Transverse colon (tissue), 4 donors: Measurements from ENCODE around the gene GMNN. TPM values are rescaled to one million over a fixed set of nuclear protein-coding genes. Genes with fewer than 3 reads are reported as not detected.

ENCODE experiments used
- DNase-seq: peaks from one replicate; pipeline ENCODE4 v3.0.0-alpha.2; 2019
- H3K27ac ChIP-seq, 4 donors: fragments of 200-600 bp; sonication (generic); 2 replicates each; pipeline ENCODE4 v1.5.1; 2016 to 2018; ENCODE audit warnings: inconsistent platforms in 4 of 4
- H3K27me3 ChIP-seq: fragments of 200-600 bp; sonication (generic); 2 replicates; pipeline ENCODE4 v1.5.1; 2017; ENCODE audit warnings: inconsistent platforms
- H3K36me3 ChIP-seq, 4 donors: fragments of 200-600 bp; sonication (generic); 2 replicates each; pipeline ENCODE4 v1.5.1; 2017 to 2019; ENCODE audit warnings: inconsistent platforms in 4 of 4
- H3K4me1 ChIP-seq, 4 donors: fragments of 200-600 bp; sonication (generic); 2 replicates each; pipeline ENCODE4 v1.5.1; 2017 to 2020; ENCODE audit warnings: inconsistent platforms in 4 of 4
- H3K4me3 ChIP-seq, 4 donors: fragments of 200-600 bp; sonication (generic); 1 replicate in 1 of 4; 2 replicates in 3 of 4; pipeline versions ENCODE4 v1.5.1 to v1.6.1; 2017 to 2019; ENCODE audit warnings: inconsistent platforms in 4 of 4
- H3K9me3 ChIP-seq, 2 donors: fragments of 200-600 bp; sonication (generic); 2 replicates each; pipeline ENCODE4 v1.5.1; 2017 to 2019; ENCODE audit warnings: inconsistent platforms in 2 of 2
- CTCF ChIP-seq, 5 experiments: fragments of 200-600 bp in 3 of 5; fragments of 450-650 bp in 2 of 5; sonication (generic) in 3 of 5; IDR thresholded peaks; 1 replicate in 2 of 5; 2 replicates in 3 of 5; pipeline ENCODE4 v1.5.1; 2016 to 2017; ENCODE audit warnings: antibody characterized with exemption in 5 of 5, inconsistent platforms in 3 of 5, mild to moderate bottlenecking in 2 of 5, moderate library complexity in 1 of 5
- EP300 ChIP-seq: sonication (generic); formaldehyde crosslinking; IDR thresholded peaks from one replicate; pipeline ENCODE4 v1.6.1; 2017; ENCODE audit warnings: antibody characterized with exemption, low read depth
- POLR2A ChIP-seq: fragments of 450-650 bp; IDR thresholded peaks from one replicate; pipeline ENCODE4 v1.6.1; 2016; ENCODE audit warnings: antibody characterized with exemption, mild to moderate bottlenecking, moderate library complexity
- POLR2AphosphoS5 ChIP-seq, 3 donors: sonication (generic); formaldehyde crosslinking; IDR thresholded peaks; one replicate each; pipeline ENCODE4 v1.6.1; 2016; ENCODE audit warnings: antibody characterized with exemption in 3 of 3
- WGBS, 2 donors: methylation state at CpG; one replicate each; pipeline ENCODE4 v1.1.5; 2018; ENCODE audit warnings: low coverage in 1 of 2; 5-methylcytosine and 5-hydroxymethylcytosine counted together
- in situ Hi-C, 4 donors: fragments of 200-750 bp; cut with MboI; loops; one replicate each; pipeline versions ENCODE4 v1.15.0 to v1.15.1; 2017; ENCODE audit warnings: low sequenced_read_pairs in 3 of 4, low pct_ligation_motif_present in 1 of 4, low pct_unique_long_range_greater_than_20kb in 1 of 4
- intact Hi-C: fragments of 100-400 bp; cut with DNase I; formaldehyde crosslinking; loops from one replicate; pipeline ENCODE4 v1.15.1; 2023; ENCODE audit warnings: low total_unique reads
- total RNA-seq, 4 donors: library from RNA; depleted of rRNA; stranded (reverse); fragments of >200 nt; gene quantifications; one replicate each; pipeline ENCODE4 v1.1.0, GENCODE V29; 2016

The GMNN gene
- total RNA-seq, 4 donors from 2014 or later = 8.2 to 45.7 (median 23.2) TPM

- Histone ChIP-seq H3K9me3 (no peaks in the 10 kb centered on the region), H3K27ac (no peak overlapping the region), H3K4me3 (no peak overlapping the region), H3K36me3 (no peaks in the 10 kb centered on the region), H3K27me3 (no peaks in the 10 kb centered on the region), H3K4me1 (no peaks in the 10 kb centered on the region)
- 72 to 75% methylated on average over 8 to 10 of the region's 10 CpGs for WGBS, 2 donors
- intact Hi-C loops (no loop called here), in situ Hi-C loops (no loop called here)
- no peak for DNase-seq
- TF ChIP-seq POLR2AphosphoS5 (IDR thresholded peaks at IDR 0.05) (no peak), POLR2A (no peak), EP300 (no peak), CTCF (IDR thresholded peaks at IDR 0.05) (no peak)
Observed at GRCh38 chr6:24831771-24832716, 57.3 kb downstream of the GMNN start.

DNA sequence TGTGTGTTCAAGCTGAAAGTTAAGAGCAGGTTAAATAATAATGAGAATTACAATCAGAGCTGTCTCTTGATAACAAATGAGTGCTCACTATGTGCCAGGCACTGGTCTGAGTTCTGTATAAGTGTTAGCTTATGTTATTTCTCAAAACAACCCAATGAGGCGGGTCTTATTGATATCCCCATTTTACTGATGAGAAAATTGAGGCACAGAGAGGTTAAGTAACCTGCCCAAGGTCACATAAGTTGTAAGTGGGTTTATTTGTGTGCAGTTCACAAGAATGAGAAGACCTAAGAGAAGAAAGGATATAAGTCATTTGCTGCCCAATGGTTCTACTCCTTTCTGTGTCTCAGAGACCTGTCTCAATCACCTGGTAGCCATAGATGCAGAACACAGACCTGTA is 58.1 kb downstream of the GMNN start:
- H3K27ac ChIP-seq = no peak overlapping the region

DNA sequence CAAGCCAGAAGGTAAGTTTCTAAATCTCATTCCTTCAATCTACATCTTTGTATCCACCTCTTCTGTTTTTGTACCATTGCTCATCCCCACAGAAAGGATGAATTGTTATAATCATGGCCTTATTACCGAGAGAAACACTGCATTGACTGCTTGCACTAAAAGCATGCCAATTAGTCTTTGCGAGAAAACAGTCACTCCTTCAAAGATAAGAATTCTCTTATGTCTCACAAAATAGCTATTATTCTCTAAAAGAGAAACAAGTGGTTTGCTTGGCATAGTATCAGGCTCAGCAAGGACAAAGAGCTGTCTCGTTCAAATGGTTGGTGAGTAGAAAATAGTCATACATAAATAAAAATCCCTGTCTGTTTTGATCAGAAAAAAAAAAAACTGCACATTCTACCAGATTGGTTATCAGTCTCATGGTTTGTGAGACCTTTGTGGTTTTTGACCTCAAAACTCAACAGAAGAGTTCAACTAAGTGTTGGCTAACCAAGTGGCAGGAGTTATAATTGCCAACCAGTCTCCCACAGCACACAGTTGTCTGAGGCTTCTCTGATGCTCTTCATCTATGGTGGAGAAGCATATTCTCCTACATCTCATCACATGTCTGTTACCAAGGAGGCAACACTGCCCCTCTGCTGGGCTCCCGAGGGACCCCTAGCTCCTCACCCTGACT is 59.1 kb downstream of the GMNN start:
- in situ Hi-C loops = no loop called here
- Histone ChIP-seq H3K4me1 (no peaks in the 10 kb centered on the region), H3K9me3 (no peaks in the 10 kb centered on the region), H3K27me3 (no peaks in the 10 kb centered on the region), H3K27ac (no peak overlapping the region), H3K4me3 (no peak overlapping the region), H3K36me3 (no peaks in the 10 kb centered on the region)
- TF ChIP-seq CTCF (IDR thresholded peaks at IDR 0.05) (no peak), POLR2AphosphoS5 (IDR thresholded peaks at IDR 0.05) (no peak), EP300 (no peak), POLR2A (no peak)
- DNase-seq = no peak
- intact Hi-C loops = no loop called here
- WGBS, 2 donors = 90 to 93% methylated on average over 4 of the region's 4 CpGs

More for the DNA sequence above, 58.1 kb downstream of the GMNN start:
- Histone ChIP-seq H3K27me3 (no peaks in the 10 kb centered on the region), H3K9me3 (no peaks in the 10 kb centered on the region), H3K36me3 (no peaks in the 10 kb centered on the region), H3K4me1 (no peaks in the 10 kb centered on the region), H3K4me3 (no peak overlapping the region)
- no peak for DNase-seq
- TF ChIP-seq EP300 = no peak
- in situ Hi-C loops = no loop called here
- intact Hi-C loops = no loop called here
- WGBS, 2 donors = 88 to 100% methylated on average over 1 of the region's 1 CpG

Other genes with a start within 250 kb of the GMNN start
- gene KIAA0319, start 128.7 kb upstream of the GMNN start, total RNA-seq = 1 to 10 TPM in 1 of 4 donors, under 1 TPM in 3; 0.37 to 2.6 (median 0.67) TPM
- gene TDP2, start 108.0 kb upstream of the GMNN start, total RNA-seq = 100 to 1,000 TPM in 3 of 4 donors, 10 to 100 TPM in 1; 48.4 to 292 (median 151) TPM
- 10 to 100 TPM in 2 of 4 donors, 1 to 10 TPM in 2; 5.6 to 16.8 (median 11.2) TPM for gene ACOT13, start 107.9 kb upstream of the GMNN start, total RNA-seq
- 10 to 100 TPM; 29.9 to 64.3 (median 40.9) TPM for gene C6orf62, start 55.8 kb upstream of the GMNN start, total RNA-seq
- gene ARMH2, start 24.0 kb downstream of the GMNN start, total RNA-seq = not detected
- 10 to 100 TPM in 1 of 4 donors, 1 to 10 TPM in 3; 1.2 to 16.7 (median 5.2) TPM for gene RIPOR2, start 161.0 kb downstream of the GMNN start, total RNA-seq